ENCODE data around the gene CTSD. TPM values are rescaled to one million over a fixed set of nuclear protein-coding genes. Genes with fewer than 3 reads are reported as not detected.

The CTSD gene
- total RNA-seq, 1 experiment from 2014 or later: 475 TPM

Other genes starting within 250 kb of the CTSD start
- gene DUSP8, start 191.7 kb downstream of the CTSD start, total RNA-seq (2014; rRNA removed): not detected in 2 replicates
- not detected in 2 replicates for gene KRTAP5-1, start 178.6 kb downstream of the CTSD start, total RNA-seq (2014; rRNA removed)
- not detected in 2 replicates for gene KRTAP5-2, start 165.6 kb downstream of the CTSD start, total RNA-seq (2014; rRNA removed)
- gene KRTAP5-3, start 155.5 kb downstream of the CTSD start, total RNA-seq (2014; rRNA removed): not detected in 2 replicates
- gene KRTAP5-4, start 141.8 kb downstream of the CTSD start, total RNA-seq (2014; rRNA removed): not detected in 2 replicates
- not detected in 2 replicates for gene KRTAP5-5, start 134.2 kb downstream of the CTSD start, total RNA-seq (2014; rRNA removed)
- gene KRTAP5-6, start 66.7 kb downstream of the CTSD start, total RNA-seq (2014; rRNA removed): not detected in 2 replicates
- 12.6 and 20.1 TPM in 2 replicates for gene IFITM10, start 13.3 kb downstream of the CTSD start, total RNA-seq (2014; rRNA removed)
- 0.13 and 0.17 TPM in 2 replicates for gene SYT8, start 71.1 kb upstream of the CTSD start, total RNA-seq (2014; rRNA removed)
- gene TNNI2, start 75.1 kb upstream of the CTSD start, total RNA-seq (2014; rRNA removed): 0.29 TPM in 1 of 2 replicates, not detected in the other
- 311 and 321 TPM in 2 replicates for gene LSP1, start 89.2 kb upstream of the CTSD start, total RNA-seq (2014; rRNA removed)
- under 0.01 TPM in 1 of 2 replicates, not detected in the other for gene PRR33, start 128.0 kb upstream of the CTSD start, total RNA-seq (2014; rRNA removed)
- 1.9 TPM in 1 of 2 replicates, not detected in the other for gene TNNT3, start 155.8 kb upstream of the CTSD start, total RNA-seq (2014; rRNA removed)
- 191 and 219 TPM in 2 replicates for gene MRPL23, start 183.4 kb upstream of the CTSD start, total RNA-seq (2014; rRNA removed)
- 4,327 and 6,113 TPM in 2 replicates for gene H19, start 233.9 kb upstream of the CTSD start, total RNA-seq (2014; rRNA removed)